Ascending aorta (tissue), 2 donors: ENCODE measurements around the gene PEX1. TPM values are rescaled to one million over a fixed set of nuclear protein-coding genes. Genes with fewer than 3 reads are reported as not detected.
"Not testable (repeated sequence)": the region's sequence is repeated elsewhere in the genome, so short reads cannot be mapped to it uniquely, and the experiment has no call there.

Experiments
- DNase-seq, 2 donors: peaks; one replicate each; pipeline ENCODE4 v3.0.0-alpha.2; 2019; ENCODE audit warnings: low spot score in 2 of 2
- H3K27ac ChIP-seq, 2 donors: fragments of 200-600 bp; sonication (generic); one replicate each; pipeline ENCODE4 v1.5.1; 2016 to 2017; ENCODE audit warnings: mild to moderate bottlenecking in 1 of 2
- H3K27me3 ChIP-seq: fragments of 200-600 bp; sonication (generic); one replicate; pipeline ENCODE4 v1.5.1; 2017
- H3K36me3 ChIP-seq, 2 donors: fragments of 200-600 bp; sonication (generic); one replicate each; pipeline ENCODE4 v1.5.1; 2016
- H3K4me1 ChIP-seq, 2 donors: fragments of 200-600 bp; sonication (generic); one replicate each; pipeline ENCODE4 v1.5.1; 2016 to 2017; ENCODE audit warnings: mild to moderate bottlenecking in 1 of 2
- H3K4me3 ChIP-seq, 2 donors: fragments of 200-600 bp; sonication (generic); one replicate each; pipeline ENCODE4 v1.5.1; 2016 to 2017; ENCODE audit warnings: mild to moderate bottlenecking in 1 of 2
- H3K9me3 ChIP-seq, 2 donors: fragments of 200-600 bp; sonication (generic); one replicate each; pipeline ENCODE4 v1.5.1; 2016
- CTCF ChIP-seq, 3 experiments: fragments of 200-600 bp in 2 of 3; fragments of 450-650 bp in 1 of 3; sonication (generic) in 2 of 3; IDR thresholded peaks; one replicate each; pipeline ENCODE4 v1.5.1; 2016 to 2019; ENCODE audit warnings: antibody characterized with exemption in 3 of 3, mild to moderate bottlenecking in 1 of 3, moderate library complexity in 1 of 3
- intact Hi-C: fragments of 100-400 bp; cut with DNase I; formaldehyde crosslinking; loops from one replicate; pipeline ENCODE4 v1.15.1; 2023
- total RNA-seq: library from RNA; depleted of rRNA; stranded (reverse); fragments of >200 nt; gene quantifications from one replicate; pipeline ENCODE4 v1.1.0, GENCODE V29; 2016

Gene PEX1
- total RNA-seq, 1 donor from 2014 or later, result 6.5 TPM

DNA sequence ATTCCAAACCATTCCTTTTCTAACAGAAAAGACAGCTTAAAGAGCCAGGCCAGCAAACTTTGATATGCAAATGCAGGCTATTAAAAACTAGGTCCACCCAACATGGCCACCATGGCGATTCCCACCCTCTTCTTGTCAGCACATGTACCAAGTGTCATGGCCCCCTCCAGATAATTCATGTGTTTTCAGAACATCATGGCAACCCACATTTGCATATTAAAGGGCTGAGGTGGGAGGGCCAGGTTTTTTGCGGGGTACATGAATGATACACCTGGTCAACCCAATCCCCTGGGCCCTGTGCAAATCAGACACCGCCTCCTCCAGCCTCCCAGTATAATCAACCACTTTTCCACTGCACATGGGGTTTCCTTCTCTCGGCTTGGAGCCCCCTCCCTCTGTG is 49.6 kb downstream of the PEX1 start:
- H3K36me3 ChIP-seq, result peaks cover 0 to 7% of the 10 kb centered on the region in 2 donors
- H3K27ac ChIP-seq, result no peak overlapping the region
- H3K4me3 ChIP-seq, result no peak overlapping the region
- TF ChIP-seq CTCF (IDR thresholded peaks at IDR 0.05), result no peak
- H3K27me3 ChIP-seq, result no peaks in the 10 kb centered on the region
- DNase-seq, result no peak
- H3K9me3 ChIP-seq, result no peaks in the 10 kb centered on the region
- intact Hi-C loops, result no loop called here
- H3K4me1 ChIP-seq, result no peaks in the 10 kb centered on the region

DNA sequence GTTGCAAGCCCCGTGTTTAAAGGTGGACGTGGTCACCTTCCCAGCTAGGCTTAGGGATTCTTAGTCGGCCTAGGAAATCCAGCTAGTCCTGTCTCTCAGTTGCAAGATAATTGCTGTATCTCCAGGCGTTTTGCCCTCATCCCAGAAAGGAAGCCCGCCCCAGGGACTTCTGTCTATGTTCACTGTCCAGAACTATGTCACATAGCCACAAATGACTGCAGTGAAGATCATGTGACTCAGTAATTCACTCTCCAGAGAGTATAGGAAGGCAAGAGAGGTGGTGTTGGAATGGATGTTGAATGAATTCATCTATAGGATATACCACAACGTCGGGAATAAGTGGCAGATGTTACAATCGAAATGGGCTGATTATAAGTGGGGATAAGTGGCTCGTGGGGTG is 50.2 kb downstream of the PEX1 start:
- H3K4me1 ChIP-seq, result no peaks in the 10 kb centered on the region
- TF ChIP-seq CTCF (IDR thresholded peaks at IDR 0.05), result no peak
- H3K9me3 ChIP-seq, result no peaks in the 10 kb centered on the region
- peaks cover 0 to 7% of the 10 kb centered on the region in 2 donors for H3K36me3 ChIP-seq
- DNase-seq, result no peak
- no peak overlapping the region for H3K27ac ChIP-seq
- no peak overlapping the region for H3K4me3 ChIP-seq
- H3K27me3 ChIP-seq, result no peaks in the 10 kb centered on the region
- intact Hi-C loops, result no loop called here

- DNase-seq, H3K27ac ChIP-seq, H3K27me3 ChIP-seq, intact Hi-C loops, H3K9me3 ChIP-seq, H3K4me3 ChIP-seq, H3K4me1 ChIP-seq, H3K36me3 ChIP-seq: not testable (repeated sequence)
Observed at GRCh38 chr7:92477681-92478080, 50.6 kb downstream of the PEX1 start, which contains the start of gene ERVW-1. Gene ERVW-1 (minus strand): TSS chr7:92477946. CDS start chr7:92470381, 7,565 bp downstream.

DNA sequence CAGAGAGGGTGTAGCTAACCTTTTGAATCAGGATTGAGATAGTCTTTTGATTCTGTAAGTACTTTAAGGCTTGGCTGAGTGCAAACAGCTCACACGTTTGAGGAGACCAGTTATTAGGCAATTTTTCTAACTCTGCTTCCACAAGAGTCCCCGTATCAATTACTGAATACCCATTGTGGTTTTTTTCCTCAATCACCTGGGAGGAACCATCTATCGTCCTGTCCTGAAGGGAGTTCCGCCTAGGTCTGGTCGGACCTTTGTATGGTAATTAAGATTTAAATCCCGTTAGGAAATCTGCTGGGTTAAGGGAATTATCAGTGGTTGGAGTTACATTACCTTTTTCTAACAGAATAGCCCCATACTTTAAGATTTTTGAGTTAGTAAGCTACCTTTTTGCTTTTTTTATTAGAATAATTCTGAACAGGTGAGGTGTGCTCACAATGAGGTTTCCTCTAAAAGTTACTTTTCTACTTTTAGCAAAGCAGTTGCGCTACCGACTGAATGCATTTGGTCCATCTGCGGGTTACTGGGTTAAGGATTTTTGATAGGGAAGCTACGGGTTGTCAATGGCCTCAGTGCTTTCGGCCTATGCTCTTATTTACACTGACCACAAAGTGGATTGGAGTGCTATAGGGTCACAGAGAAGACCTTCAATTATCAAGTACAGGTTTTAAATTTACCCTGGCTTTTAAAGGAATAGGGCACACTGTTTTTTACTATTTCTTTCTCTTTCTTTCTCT is 52.3 kb downstream of the PEX1 start:
- H3K27ac ChIP-seq, intact Hi-C loops, H3K4me1 ChIP-seq, H3K27me3 ChIP-seq, H3K36me3 ChIP-seq, DNase-seq, H3K9me3 ChIP-seq, H3K4me3 ChIP-seq: not testable (repeated sequence)

GRCh38 chr7:92475261-92475770 is 53.0 kb downstream of the PEX1 start:
- H3K36me3 ChIP-seq, H3K4me3 ChIP-seq, H3K27ac ChIP-seq, H3K4me1 ChIP-seq, DNase-seq, H3K9me3 ChIP-seq, intact Hi-C loops, H3K27me3 ChIP-seq: not testable (repeated sequence)

DNA sequence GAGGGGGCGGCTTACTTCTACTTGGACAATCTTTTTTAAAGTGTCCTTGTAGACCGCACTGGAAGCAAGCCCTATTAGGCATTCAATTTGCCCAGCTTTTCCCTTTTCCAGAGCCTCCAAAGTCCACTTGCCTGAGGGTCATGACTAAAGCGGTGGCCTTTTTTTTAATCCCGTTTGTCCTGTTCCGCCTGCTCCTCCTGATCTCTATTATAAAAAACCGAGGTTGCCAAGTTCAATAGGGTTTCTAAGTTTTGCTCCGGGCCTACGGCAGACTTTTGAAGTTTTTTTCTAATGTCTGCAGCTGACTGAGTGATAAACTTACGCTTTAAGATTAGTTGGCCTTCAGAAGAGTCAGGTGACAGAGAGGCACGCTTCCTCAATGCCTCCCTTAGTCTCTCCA is 54.3 kb downstream of the PEX1 start:
- H3K27me3 ChIP-seq, H3K36me3 ChIP-seq, H3K27ac ChIP-seq, H3K9me3 ChIP-seq, H3K4me3 ChIP-seq, DNase-seq, H3K4me1 ChIP-seq, intact Hi-C loops: not testable (repeated sequence)

DNA sequence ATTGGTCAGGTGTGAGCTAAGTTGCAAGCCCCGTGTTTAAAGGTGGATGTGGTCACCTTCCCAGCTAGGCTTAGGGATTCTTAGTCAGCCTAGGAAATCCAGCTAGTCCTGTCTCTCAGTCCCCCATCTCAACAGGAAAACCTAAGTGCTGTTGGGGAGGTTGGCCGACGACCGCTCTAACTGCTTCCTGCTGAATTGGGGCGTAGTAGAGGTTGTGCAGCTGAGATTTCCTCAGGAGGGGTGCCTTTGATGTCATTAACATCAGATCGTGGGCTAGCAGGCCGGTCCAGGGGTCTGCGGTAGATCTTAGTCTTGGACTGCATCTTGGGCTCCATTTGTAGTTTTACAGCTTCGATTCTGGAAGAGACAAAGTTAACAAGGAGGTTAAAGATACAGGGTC is 59.7 kb downstream of the PEX1 start:
- H3K27me3 ChIP-seq, H3K4me1 ChIP-seq, H3K9me3 ChIP-seq, H3K27ac ChIP-seq, H3K36me3 ChIP-seq, intact Hi-C loops, H3K4me3 ChIP-seq, DNase-seq: not testable (repeated sequence)

DNA sequence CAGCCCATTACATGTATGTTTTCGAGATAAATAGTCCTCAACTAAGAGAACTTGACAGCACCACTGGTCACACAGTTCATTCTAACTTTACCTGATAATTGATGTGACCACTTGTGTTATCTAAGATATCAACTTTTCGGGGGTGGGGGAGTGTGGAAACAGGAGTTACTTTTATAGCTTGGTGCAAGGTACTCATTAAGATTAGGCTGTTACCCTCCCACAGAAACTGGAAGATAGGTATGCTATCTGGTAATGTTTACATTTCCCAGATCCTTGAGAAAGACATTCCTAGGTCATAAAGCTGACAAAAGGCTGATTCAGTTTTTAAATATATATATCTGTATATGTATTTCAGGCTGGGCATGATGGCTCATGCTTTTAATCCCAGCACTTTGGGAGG is 61.6 kb downstream of the PEX1 start:
- no peak for TF ChIP-seq CTCF (IDR thresholded peaks at IDR 0.05)
- Histone ChIP-seq H3K36me3 (peaks cover 0 to 3% of the 10 kb centered on the region in 2 donors), H3K4me3 (no peak overlapping the region), H3K9me3 (no peaks in the 10 kb centered on the region), H3K4me1 (no peaks in the 10 kb centered on the region), H3K27me3 (no peaks in the 10 kb centered on the region), H3K27ac (no peak overlapping the region)
- intact Hi-C loops, result no loop called here
- DNase-seq, result no peak
